GM10266 (cell line): Measurements from ENCODE around the gene C1orf105.

Experiments
- DNase-seq: peaks from one replicate; pipeline ENCODE4 v3.0.0; 2012; ENCODE audit errors: extremely low spot score
- CTCF ChIP-seq: IDR thresholded peaks from 2 replicates; pipeline ENCODE4 v1.5.1; 2012; ENCODE audit warnings: mild to moderate bottlenecking, low read depth; ENCODE audit not compliant: control insufficient read depth, insufficient read depth; ENCODE audit errors: missing control alignments

Gene C1orf105

GRCh38 chr1:172477216-172477615, 56.7 kb downstream of the C1orf105 start:
- TF ChIP-seq CTCF = no peak
- DNase-seq = no peak

GRCh38 chr1:172477741-172478140, 57.3 kb downstream of the C1orf105 start:
- DNase-seq = no peak
- no peak for TF ChIP-seq CTCF

GRCh38 chr1:172478485-172478884, 58.0 kb downstream of the C1orf105 start:
- TF ChIP-seq CTCF = no peak
- DNase-seq = no peak

GRCh38 chr1:172480431-172480830, 59.9 kb downstream of the C1orf105 start:
- no peak for DNase-seq
- no peak for TF ChIP-seq CTCF

- TF ChIP-seq CTCF = no peak
- no peak for DNase-seq
Observed at GRCh38 chr1:172482044-172482443, 61.6 kb downstream of the C1orf105 start.

DNA sequence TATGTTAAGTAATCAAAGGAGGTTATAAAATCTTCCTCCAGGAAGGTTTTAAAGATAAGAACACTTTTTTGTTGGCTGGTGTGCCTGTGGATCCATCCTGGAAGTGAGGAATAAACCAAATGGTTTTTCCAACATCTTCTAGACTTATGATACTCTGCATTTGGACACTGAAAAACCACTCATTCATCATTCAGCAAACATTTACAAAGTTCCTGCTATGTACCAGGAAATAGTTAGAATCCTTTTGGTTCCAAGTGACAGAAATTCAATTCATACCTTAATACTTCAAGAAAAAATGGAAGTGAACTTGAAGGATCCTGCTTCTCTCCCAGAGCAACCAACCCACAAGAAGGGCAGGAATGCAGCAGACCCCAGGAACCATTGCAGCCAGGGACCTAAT, 63.0 kb downstream of the C1orf105 start:
- DNase-seq = no peak
- TF ChIP-seq CTCF = no peak

DNA sequence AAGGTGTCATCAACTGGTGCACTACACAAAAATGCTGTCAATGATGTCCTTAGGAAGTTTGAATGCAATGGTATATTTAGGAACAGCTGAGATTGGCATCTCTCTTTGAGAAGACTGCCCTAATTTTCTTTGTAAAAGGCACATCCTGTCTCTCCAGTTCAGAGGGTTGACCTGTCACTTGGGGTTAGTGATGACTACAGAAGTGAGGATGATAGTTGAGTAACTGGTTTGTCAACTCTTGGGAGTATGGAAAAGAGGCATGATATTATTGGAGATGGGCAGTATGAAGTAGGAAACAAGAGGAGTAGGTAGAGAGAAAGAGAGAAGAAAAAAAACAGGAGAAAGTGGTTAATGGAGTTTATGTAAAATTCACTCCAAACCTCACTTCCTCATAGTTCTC, 63.8 kb downstream of the C1orf105 start:
- no peak for TF ChIP-seq CTCF
- no peak for DNase-seq
